Activated CD4-positive, CD25-positive, alpha-beta regulatory T cell treated with anti-CD3 and anti-CD28 coated beads, Interleukin-2, amount 50 U/mL, for 16 hours (primary cell): ENCODE results near the gene IRS2.
"Not testable (repeated sequence)": the region's sequence is repeated elsewhere in the genome, so short reads cannot be mapped to it uniquely, and the experiment has no call there.

ENCODE experiments used
- DNase-seq: peaks from one replicate; pipeline ENCODE4 v3.0.0-alpha.2; 2020; ENCODE audit warnings: low read depth, low spot score

Gene IRS2, protein sequence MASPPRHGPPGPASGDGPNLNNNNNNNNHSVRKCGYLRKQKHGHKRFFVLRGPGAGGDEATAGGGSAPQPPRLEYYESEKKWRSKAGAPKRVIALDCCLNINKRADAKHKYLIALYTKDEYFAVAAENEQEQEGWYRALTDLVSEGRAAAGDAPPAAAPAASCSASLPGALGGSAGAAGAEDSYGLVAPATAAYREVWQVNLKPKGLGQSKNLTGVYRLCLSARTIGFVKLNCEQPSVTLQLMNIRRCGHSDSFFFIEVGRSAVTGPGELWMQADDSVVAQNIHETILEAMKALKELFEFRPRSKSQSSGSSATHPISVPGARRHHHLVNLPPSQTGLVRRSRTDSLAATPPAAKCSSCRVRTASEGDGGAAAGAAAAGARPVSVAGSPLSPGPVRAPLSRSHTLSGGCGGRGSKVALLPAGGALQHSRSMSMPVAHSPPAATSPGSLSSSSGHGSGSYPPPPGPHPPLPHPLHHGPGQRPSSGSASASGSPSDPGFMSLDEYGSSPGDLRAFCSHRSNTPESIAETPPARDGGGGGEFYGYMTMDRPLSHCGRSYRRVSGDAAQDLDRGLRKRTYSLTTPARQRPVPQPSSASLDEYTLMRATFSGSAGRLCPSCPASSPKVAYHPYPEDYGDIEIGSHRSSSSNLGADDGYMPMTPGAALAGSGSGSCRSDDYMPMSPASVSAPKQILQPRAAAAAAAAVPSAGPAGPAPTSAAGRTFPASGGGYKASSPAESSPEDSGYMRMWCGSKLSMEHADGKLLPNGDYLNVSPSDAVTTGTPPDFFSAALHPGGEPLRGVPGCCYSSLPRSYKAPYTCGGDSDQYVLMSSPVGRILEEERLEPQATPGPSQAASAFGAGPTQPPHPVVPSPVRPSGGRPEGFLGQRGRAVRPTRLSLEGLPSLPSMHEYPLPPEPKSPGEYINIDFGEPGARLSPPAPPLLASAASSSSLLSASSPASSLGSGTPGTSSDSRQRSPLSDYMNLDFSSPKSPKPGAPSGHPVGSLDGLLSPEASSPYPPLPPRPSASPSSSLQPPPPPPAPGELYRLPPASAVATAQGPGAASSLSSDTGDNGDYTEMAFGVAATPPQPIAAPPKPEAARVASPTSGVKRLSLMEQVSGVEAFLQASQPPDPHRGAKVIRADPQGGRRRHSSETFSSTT (N-terminal part only)

DNA sequence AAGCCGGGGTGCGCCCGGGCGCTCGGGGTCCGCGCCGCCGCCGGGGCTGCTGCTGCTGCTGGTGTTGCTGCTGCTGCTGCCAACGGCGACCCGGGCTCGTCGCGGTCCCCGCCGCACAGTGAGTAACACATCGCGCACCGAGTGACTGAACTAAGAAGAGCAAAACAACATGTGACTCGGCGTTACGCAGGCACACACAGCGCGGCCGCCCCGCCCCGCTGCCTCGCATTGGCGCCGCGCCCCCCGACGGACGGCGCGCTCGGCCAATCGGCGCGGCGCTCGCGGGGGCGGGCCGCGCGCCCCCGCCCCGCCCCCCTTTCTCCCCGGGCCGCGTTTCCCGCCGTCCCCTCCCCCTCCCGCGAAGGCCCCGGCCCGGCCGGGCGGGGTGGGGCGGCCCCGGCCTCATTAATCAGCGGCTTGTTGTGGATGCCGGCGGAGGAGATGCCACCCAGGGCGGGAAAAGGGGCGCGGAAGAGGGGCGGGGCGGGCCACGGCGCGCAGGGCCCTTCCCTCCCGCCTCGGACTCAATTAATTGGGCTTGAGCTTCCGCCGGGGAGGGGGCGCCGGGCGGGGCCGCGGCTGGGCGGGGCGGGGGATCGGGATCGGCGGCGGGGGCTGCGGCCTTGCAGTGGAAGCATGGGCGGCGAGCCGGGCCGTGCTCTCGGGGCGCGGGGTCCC lies at the start of gene IRS2:
TSS of gene IRS2 (minus strand) at position 127 of the 678 bp plus-strand sequence. CDS start 530 bp downstream, outside the sequence.
- DNase-seq: peak; percentile 85

DNA sequence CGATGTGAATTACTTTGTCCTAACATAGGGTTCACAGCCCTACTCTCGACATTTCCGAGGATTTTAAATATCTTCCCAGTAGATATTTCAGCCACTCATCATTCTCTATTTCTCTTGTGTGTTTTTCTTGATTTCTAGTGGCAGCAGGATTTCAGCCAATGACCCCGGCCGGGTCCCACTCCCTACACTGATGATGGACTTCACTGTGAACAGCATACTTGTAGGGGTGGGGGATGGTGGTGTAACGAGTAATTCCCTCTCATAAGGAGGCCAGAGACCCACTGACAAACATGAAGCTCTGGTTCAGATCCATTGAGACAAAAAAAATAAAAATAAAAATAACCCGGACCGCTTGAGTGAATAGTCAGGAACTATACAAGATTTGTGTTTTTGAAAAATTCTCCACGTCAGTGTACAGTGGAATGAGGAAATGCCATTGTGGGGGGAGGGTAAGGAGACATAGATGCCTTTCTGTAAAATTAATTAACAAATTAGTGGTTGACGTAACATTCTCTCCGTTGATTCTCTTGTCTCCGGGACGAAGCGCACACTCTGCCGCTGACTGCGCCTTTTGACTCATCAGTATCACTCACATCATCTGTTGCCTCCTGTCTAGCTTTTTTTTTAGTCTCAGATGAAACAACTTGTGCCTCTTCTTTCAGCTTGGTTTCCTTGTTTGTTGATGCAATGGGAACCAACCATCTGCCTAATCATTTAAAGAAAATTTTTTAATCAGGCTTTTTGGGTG lies 48.8 kb upstream of the IRS2 start:
- no peak for DNase-seq

DNA sequence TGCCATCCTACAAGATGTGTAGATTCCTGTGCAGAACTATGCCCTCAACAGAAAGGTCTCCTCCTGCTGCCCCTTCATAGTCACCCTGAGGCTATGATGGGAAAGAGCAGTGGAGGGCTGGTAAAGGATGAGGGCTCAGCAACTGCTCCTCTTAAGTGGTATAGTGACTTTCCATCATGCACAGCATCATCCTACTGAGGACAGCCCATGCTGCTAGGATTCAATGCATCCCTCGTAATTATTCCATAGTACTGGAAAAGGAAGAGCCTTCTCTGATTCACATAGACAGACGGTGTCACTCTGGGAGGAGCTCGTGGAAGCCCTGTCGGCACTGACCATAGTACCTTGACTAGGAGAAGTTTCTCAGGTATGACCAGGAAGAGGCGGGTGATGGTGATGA lies 47.6 kb upstream of the IRS2 start:
- DNase-seq: no peak

DNA sequence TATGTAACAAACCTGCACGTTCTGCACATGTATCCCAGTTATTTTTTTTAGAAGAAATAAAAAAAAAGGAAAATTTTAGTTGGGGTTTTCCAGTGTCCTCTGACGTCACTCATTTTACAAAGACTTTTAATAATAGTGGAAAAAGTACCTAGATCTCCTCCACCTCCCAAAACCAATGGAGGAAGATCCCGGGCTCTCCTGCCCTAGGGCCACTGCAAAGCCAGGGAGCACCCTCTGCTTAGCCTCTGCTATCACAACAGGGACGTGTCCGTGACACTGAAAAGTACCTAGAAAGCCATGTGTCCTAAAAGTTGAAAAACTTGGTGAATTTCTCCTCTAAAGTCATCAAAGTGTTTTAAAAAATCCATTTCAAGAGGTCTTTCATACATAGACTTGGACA lies 46.7 kb upstream of the IRS2 start:
- no peak for DNase-seq

DNA sequence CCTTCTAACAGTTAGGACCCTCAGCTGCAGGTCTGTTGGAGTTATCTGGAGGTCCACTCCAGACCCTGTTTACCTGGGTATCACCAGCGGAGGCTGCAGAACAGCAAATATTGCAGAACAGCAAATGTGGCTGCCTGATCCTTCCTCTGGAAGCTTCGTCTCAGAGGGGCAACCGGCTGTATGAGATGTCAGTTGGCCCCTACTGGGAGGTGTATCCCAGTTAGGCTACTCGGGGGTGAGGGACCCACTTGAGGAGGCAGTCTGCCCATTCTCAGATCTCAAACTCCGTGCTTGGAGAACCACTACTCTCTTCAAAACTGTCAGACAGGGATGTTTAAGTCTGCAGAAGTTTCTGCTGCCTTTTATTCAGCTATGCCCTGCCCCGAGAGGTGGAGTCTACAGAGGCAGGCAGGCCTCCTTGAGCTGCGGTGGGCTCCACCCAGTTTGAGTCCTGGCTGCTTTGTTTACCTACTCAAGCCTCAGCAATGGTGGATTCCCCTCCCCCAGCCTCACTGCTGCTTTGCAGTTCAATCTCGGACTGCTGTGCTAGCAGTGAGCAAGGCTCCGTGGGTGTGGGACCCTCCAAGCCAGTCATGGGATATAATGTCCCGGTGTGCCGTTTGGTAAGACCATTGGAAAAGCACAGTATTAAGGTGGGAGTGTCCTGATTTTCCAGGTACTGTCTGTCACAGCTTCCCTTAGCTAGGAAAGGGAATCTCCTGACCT lies 42.4 kb upstream of the IRS2 start:
- not testable (repeated sequence) for DNase-seq

DNA sequence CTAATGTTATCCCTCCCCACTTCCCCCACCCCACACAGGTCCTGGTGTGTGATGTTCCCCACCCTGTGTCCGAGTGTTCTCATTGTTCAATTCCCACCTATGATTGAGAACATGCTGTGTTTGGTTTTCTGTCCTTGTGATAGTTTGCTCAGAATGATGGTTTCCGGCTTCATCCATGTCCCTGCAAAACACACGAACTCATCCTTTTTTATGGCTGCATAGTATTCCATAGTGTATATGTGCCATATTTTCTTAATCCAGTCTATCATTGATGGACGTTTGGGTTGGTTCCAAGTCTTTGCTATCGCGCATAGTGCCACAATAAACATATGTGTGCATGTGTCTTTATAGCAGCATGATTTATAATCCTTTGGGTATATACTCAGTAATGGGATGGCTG lies 36.8 kb upstream of the IRS2 start:
- DNase-seq: not testable (repeated sequence)

DNA sequence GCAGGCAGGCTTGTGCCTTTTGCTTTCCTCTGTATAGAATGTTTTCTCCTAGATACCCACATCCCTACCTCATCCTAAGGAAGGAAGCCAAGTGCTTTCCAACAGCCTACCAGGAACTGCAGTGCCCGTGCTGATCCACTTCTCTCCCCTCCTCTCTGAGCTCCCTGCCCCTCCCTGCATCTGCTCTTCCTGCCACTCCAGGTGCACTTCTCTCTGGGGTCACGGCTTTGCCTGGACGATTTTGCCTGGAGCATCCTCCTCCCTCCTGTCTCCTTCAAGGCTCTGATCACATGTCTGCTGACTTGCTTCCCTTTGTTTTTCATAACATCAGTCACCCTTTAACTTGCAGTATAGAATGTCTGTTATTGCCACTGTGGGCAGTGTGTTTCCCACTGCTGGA lies 34.7 kb upstream of the IRS2 start:
- no peak for DNase-seq

DNA sequence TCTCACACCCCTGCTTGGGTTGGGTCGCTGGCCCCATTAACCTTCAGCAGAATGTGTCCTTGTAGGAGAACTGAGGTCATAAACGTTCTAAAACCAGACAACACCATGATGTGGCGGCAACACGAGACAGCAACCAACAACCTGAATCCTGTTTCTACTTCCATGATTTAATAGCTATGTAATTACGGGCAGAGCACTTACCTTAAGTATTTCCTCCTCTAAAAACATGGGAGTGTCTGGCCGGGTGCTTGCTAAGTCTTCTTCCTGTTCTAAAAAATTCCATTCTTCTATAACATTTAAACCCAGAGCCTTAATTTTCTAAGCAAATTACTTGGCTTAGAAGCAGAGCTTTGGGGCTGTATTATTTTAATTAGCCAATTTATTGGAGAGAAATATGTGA lies 33.5 kb upstream of the IRS2 start:
- no peak for DNase-seq

DNA sequence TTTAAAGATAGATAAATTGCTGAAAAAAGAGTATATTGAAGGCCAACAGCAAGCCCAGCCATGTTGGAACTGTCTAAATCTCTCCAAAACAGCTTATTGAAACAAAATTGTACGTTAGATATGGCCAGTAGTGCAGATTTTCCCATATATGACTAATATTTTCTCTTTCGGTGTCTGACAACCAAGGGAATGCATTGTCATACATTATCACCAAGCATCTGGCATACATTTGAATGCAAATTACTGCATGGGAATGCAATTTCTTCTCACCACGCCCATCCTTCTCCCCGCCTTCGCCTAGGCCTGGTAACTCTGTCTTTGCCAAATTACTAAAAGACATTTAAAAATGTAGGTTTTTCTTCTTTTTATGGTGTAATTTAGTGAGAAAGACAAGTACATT lies 32.5 kb upstream of the IRS2 start:
- no peak for DNase-seq

DNA sequence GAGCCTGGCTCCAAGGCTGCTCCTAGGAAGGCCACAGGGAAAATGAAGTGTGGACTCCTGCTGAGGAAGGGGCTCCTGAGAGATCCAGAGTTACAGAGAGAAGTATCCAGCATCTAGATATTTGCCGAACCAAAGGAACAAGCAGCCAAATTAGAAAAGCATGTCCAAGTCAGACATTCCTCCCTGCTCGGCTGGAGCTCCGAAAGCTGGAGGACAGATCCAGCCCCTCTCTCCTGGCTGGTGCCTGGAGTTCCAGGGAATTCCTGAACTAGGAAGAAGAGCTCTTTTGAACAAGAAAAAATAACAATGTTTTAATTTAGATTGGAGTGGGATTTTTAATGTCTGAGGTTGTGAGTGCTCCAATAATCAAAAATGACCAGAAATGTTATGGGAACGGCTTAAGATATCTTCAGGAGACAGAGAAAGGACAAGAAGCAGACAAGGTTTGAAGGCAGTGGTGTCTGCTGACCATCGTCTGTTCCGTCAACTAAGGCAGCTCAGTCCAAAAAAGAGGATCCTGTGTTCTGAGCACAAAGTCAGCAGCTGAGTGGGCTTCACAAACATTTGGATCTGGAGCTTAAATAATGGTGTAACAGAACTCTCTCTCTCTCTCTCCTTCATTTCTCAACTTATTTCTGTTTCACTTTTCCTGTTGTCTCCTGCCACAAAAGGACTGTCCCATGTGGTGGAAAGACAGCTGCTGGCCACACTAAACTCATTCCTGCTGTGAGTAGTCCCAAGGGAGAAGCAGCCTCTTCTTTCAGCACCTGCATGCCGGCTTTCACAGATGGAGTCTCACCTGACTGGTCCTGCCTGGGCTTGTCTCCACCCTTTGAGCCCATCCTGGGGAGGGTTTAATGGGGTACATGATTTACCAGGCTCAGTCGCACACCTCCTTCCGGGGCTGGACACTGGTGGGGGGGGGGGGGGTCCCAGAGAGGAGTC lies 31.5 kb upstream of the IRS2 start:
- DNase-seq: no peak

DNA sequence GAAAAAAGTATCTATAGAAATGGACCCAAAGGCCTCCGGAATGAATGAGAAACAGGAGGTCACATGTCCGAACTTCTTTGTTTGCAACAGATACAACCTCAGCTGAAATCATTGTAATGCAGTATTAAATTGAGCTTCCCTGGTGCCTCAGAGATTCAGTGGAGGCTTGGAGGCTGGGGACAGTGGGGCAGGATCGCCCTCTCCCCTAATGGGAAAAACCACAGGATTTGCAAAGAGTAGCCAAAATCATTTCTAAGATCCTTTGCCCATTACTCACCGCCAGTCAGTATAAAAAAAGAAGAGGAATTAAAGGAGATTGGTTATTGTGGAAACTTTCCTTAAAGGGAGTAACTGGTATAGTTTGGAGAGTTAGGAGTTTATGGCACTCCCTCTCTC lies 30.4 kb upstream of the IRS2 start:
- DNase-seq: no peak

DNA sequence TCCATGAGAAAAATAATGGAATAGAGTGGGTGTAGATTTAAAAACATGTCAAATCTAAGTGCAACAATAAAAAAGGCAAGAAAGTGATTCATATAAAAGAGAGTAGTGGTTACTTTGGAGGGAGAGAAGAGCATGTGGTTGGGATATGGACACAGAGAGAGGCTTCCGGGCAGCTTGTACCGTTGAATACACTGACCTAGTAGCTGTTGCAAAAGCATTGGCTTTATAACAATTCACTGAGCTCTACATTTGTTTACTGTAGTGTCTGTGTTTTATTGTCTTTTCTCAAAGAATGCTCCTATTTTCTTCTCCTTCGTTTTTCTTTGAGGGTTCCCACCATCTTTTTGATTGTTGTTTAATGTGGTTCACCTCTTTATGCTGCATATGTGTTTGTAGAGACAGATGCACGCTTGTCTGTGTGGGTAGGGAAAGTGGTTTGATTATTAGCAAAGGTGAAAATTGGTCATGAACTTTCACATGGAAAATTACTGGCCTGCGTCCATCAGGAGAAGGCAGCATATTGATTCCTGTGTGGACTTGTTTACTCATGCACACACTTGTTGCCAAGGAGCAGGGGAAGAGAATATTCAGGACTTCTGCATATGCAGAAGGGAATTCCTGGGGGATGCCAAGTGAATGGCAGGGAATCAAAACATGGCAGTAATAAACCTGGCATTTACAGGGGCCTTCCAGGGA lies 29.9 kb upstream of the IRS2 start:
- DNase-seq: no peak

DNA sequence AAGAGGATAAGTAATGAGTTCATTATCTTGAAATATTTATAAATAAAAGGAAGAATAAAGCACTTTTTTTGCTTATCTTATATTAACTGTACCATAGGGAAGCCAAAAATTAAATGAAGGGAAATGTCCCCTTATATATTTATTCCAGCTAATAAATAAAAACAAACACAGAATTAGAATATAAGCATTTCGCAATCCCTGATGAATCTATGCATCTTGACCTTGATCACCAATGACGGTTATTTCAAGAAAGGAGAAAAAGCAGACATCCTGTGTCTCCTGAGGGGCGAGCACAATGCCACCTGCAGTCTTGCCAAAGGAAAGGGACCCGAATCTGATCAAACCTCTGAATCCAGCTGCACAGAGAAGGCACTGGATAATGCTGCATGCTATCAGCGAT lies 29.3 kb upstream of the IRS2 start:
- no peak for DNase-seq

DNA sequence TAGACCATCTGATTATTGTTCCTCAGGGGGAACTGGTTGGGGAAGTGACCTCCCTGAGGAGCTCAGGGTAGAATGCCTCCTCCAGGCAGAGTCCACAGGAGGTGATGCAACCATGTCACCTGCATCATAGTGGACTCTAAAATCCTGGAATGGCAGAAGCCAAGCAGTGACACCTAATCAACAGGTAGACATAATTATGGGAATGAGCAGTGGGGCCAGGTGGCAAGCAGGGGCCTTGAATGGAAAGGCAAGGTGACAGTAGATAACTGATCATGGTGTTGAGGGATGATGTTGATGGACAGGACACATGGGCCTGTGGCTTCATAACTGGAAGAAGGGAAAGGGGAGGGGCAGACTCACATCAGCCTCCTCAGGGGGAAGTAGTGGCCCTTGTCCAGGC lies 27.3 kb upstream of the IRS2 start:
- DNase-seq: no peak

DNA sequence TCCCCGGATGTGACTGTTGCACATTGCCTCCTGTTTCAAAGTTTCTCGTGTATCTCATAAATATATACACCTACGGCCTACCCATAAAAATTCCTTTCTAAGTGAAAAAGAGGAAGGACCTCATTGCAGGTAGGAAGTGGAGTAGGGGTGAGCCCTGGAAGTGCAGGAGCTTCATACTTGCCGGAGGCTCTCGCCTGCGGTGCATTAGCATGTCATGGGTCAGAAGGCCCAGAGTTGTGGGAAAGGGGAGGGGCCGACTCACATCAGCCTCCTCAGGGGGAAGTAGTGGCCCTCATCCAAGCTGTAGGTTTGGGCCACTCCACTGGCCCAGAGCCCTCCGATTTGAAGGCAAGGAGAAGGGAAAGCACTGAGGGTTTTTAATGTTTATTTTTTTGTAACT lies 26.0 kb upstream of the IRS2 start:
- no peak for DNase-seq

DNA sequence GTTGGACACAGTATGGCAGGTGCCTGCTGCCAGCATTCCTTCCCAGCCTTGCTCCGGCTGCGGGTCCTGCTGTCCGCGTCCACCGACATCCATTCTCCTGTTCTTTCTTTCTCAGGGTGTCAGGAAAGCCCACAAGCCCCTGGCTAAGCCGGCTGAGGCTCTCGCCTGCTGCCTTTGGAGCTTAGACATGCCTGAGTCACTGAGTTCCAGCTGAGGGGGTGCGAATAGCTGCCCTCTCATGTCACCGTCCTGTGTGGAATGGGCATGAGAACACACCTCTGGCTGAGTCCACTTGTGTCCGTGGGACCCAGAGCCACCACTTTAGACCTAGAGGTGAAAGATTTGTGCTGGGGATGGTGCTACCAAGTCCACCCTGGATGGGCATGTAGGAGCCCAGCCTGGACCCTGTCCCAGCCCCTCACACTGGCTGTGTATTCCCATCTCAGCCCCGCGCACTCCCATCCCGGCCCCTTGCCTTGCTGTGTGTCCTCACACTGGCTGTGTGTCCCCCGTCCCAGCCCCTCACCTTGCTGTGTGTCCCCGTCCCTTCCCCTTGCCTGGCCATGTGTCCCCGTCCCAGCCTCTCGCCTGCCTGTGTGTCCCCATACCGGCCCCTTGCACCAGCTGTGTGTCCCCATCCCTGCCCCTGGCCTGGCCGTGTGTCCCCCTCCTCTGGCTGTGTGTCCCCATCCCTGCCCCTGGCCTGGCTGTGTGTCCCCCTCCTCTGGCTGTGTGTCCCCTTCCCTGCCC lies 24.6 kb upstream of the IRS2 start:
- no peak for DNase-seq

DNA sequence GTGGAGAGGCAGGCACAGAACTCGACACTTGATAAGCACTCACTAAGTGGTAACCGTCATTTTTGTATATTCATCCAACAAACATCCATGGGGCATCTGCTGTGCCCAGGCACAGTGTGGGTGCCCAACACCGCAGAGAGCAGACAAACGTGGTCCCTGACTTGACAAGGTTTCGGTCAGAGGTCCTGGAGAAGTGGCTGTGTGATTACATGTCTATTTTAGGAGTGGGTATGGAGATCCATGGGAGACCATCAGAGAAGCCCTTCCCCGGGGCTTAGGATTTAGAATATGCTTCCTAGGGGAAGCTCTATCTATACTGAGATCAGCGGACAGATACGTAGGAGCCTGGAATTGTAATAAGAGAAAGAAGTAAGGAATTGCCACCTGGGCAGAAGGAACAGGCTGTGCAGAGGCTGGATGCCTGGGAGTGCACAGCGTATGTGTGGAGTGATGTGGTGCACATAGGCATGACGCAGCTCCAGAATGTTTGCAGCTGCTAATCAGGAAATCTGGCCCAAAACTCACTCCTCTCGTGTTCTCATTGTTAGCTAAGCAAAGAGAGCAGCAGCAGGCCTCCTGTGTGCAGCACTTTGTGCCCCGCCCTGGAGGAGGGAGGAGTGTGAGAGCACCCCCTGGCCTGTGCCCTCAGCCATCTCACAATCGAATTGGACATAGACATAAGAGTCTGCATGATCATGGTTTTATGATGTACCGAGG lies 23.0 kb upstream of the IRS2 start:
- DNase-seq: no peak
